GM12874 (cell line): ENCODE data around the gene LIG1.

Experiments used
- CTCF ChIP-seq: IDR thresholded peaks from 2 replicates; pipeline ENCODE4 v1.5.1; 2011; ENCODE audit warnings: low read depth, mild to moderate bottlenecking, control low read depth, low read length, moderate library complexity; ENCODE audit not compliant: insufficient read depth

The LIG1 gene

DNA sequence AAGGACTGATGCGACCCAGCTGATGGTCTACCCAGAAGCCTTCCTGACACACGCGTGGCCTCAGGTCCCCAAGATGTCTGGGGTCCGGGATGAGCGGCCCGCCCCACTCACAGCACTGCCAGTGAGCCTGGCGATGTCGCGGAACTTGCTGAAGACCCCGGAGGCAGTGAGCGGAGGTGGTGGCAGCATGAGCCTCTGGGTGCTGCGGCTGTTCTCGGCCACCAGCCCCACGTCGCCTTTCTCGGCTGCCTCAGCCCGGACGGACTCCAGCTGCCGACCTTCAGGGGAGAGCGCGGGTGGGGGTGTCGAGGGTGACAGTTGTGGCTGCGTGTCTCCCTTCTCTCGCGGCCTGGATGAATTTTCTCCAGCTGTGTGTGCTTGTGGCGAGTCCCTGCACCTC lies 32.7 kb downstream of the LIG1 start:
- no peak for TF ChIP-seq CTCF

DNA sequence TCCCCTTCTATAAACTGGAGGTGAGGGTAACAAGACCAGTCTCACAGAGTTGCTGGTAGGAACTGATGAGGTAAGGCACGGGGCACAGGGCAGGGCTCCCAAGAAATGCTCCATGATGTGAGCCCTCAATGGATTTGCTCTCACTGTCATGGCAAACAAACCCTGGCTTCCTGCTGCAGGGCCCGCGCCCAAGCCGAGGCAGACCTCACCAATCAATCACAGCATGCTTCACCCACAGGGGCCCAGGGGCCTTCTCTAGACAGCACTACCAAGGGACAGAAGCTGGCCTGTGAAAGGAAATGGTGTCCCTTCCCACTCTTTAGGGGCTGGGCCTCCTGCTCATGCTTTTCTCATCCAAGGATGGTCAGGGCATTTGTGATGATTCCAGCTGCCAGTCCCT lies 33.6 kb downstream of the LIG1 start:
- TF ChIP-seq CTCF, result no peak

DNA sequence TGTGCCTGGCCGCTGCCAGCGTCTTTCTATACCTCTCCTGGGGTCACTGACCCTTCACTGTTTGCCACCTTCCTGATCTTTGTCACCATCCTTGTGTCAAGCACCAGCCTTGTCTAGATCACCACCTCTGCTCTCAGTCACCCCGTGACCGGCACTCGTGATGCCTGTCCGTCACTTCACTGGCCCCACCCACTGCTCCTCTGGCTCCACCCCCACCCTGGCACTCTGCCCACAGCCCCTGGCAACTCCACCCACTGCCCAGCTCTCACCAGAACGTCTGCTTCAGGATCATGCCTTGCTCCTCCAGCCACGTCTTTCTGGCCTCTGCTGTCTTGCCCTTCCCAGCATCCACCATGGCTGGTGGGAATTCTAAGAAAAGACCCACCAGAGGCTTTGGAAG lies 34.7 kb downstream of the LIG1 start:
- TF ChIP-seq CTCF, result no peak

GRCh38 chr19:48133094-48133493 lies 37.0 kb downstream of the LIG1 start:
- TF ChIP-seq CTCF, result no peak

DNA sequence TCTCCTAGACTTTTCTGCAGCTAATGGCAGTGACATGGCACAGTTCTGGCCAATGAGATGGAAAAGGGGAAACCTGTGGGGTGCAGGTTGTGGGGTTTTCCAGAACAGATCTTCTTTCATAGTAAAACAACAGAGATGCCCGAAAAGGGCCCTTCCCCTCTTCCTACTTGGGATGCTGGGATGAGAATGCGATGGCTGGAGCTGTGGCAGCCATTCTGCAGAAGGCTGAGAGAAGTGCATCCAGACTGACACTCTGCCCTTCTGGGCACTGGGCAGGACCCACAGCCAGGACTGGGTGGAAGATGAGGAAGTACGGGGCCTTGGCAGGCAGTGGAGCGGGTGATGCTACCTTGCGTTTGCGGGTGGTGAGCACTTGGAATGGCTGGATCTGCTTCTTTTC lies 42.6 kb downstream of the LIG1 start:
- TF ChIP-seq CTCF, result no peak

DNA sequence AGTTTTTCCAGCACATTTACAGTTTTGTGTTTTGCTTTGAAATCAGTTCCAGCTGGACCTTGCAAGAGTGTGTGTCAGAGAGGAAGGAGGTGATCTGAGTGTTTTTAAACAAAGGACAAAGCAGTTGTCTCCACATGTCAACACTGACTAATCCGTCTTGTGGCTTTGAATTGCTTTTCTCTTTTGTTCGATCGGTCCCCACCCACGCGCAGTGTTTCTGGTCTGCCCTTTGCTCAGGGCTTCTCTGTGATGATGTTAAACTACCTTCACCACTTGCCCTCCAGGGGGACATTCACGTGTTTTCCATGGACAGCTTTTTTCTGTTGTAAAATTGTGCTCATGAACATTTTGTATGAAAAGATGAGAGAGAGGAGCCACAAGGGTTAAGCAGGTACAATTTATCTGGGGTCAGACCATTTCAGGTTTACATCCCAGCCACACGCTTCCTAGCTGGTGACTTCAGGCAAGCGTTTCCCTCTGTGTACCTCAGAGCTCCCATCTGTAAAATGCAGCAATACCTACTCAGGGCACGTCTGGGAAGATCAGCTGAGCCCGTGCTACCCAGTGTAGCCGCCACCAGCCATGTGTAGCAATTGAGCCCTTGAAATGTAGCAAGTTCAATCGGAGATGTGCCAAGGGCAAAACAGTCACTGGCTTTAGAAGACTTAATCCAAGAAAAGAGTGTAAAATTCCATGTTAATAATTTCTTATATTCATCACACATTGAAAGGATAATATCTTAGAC lies 46.1 kb downstream of the LIG1 start:
- TF ChIP-seq CTCF, result no peak

GRCh38 chr19:48122421-48122820 lies 47.7 kb downstream of the LIG1 start:
- no peak for TF ChIP-seq CTCF

- TF ChIP-seq CTCF, result no peak
These were observed 48.2 kb downstream of the LIG1 start for GRCh38 chr19:48121909-48122371.
